ENCODE measurements around the gene PDE6A.

DNA sequence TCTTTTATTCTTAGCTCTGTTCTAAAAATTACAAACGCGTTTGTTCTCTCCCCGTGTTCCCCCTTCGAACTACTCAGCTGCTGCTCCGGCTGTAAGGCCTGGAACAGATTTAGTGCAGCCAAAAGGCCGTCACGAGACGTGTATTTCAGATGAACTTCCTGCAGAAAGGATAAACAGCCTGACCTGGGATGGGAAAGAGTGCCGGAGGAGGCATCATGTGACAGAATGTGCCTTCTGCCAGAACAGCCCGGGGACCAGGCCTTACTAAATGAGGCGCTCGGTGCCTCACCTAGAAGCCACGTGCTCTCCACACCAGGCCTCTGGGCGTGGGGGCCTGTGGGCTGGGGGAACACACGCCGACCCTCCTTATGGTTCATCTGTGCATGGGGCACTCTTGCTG is 119.7 kb downstream of the PDE6A start:
- TF ChIP-seq GATA2 (IDR thresholded peaks at IDR 0.05; ENCODE audit: low read depth, low read length) (no peak), GATA3 (IDR thresholded peaks at IDR 0.05; ENCODE audit: low read depth, low read length) (no peak)
